CD8-positive, alpha-beta memory T cell (primary cell): ENCODE results near the gene MAST4. TPM values are rescaled to one million over a fixed set of nuclear protein-coding genes. Genes with fewer than 3 reads are reported as not detected.

Experiments
- CTCF ChIA-PET: fragments of 350-600 bp; sonication (Branson Sonifier 250); formaldehyde crosslinking; loops from one replicate; lab custom pipeline; 2021; ENCODE audit warnings: antibody characterized with exemption; lab: Charles Lee
- POLR2A ChIA-PET: fragments of 350-600 bp; sonication (Branson Sonifier 250); formaldehyde crosslinking; loops from one replicate; lab custom pipeline; 2021; ENCODE audit warnings: antibody characterized with exemption; lab: Charles Lee
- DNase-seq, 5 donors: peaks; one replicate each; pipeline versions ENCODE4 v3.0.0 to v3.0.0-alpha.2; 2020 to 2022; ENCODE audit warnings: mixed read lengths in 1 of 5
- H3K27ac ChIP-seq: one replicate; pipeline ENCODE4 v1.7.0; 2013; ENCODE audit warnings: low read depth, mild to moderate bottlenecking, low read length, moderate library complexity
- H3K27me3 ChIP-seq: 2 replicates; pipeline ENCODE4 v1.7.0; 2013; ENCODE audit warnings: low read length, mild to moderate bottlenecking; ENCODE audit not compliant: insufficient read depth, poor library complexity, severe bottlenecking
- H3K36me3 ChIP-seq: 2 replicates; pipeline ENCODE4 v1.7.0; 2013; ENCODE audit warnings: mild to moderate bottlenecking, low read length, moderate library complexity; ENCODE audit not compliant: insufficient read depth
- H3K4me1 ChIP-seq: 2 replicates; pipeline ENCODE4 v1.7.0; 2013; ENCODE audit warnings: mild to moderate bottlenecking, low read length, moderate library complexity; ENCODE audit not compliant: insufficient read depth
- H3K4me3 ChIP-seq: 2 replicates; pipeline ENCODE4 v1.7.0; 2013; ENCODE audit warnings: mild to moderate bottlenecking, low read length
- H3K9me3 ChIP-seq: 2 replicates; pipeline ENCODE4 v1.7.0; 2013; ENCODE audit warnings: mild to moderate bottlenecking, low read length
- H3K27ac Mint-ChIP-seq, 8 donors: one replicate each; pipeline ENCODE4 v1.8.0; 2020 to 2021; ENCODE audit warnings: mixed read lengths in 8 of 8, mild to moderate bottlenecking in 6 of 8, inconsistent platforms in 3 of 8, moderate library complexity in 3 of 8
- H3K27me3 Mint-ChIP-seq, 2 donors: one replicate each; pipeline ENCODE4 v1.8.0; 2020 to 2021; ENCODE audit warnings: mixed read lengths in 2 of 2, mild to moderate bottlenecking in 1 of 2, moderate library complexity in 1 of 2
- H3K36me3 Mint-ChIP-seq, 3 donors: one replicate each; pipeline ENCODE4 v1.8.0; 2020 to 2021; ENCODE audit warnings: mixed read lengths in 3 of 3, inconsistent platforms in 1 of 3, mild to moderate bottlenecking in 1 of 3
- H3K4me1 Mint-ChIP-seq, 3 donors: one replicate each; pipeline ENCODE4 v1.8.0; 2020 to 2021; ENCODE audit warnings: mixed read lengths in 3 of 3, inconsistent platforms in 1 of 3, mild to moderate bottlenecking in 1 of 3
- H3K4me3 Mint-ChIP-seq, 7 donors: one replicate each; pipeline ENCODE4 v1.8.0; 2020 to 2021; ENCODE audit warnings: mixed read lengths in 7 of 7, mild to moderate bottlenecking in 6 of 7, moderate library complexity in 4 of 7, inconsistent platforms in 2 of 7
- H3K9me3 Mint-ChIP-seq, 5 donors: one replicate each; pipeline ENCODE4 v1.8.0; 2020 to 2022; ENCODE audit warnings: mixed read lengths in 5 of 5, mild to moderate bottlenecking in 3 of 5, moderate library complexity in 2 of 5, inconsistent platforms in 1 of 5
- polyA plus RNA-seq: library from polyadenylated mRNA; unstranded; fragments of 300-500 nt; fragmentation: Illumina TruSeq; gene quantifications from one replicate; pipeline ENCODE4 v1.2.3, GENCODE V29; 2021
- total RNA-seq, 2 experiments: library from RNA; stranded (reverse); gene quantifications; one replicate each; pipeline ENCODE4 v1.2.3, GENCODE V29; 2021

MAST4 gene
- total and polyA plus RNA-seq, 3 experiments from 2014 or later, result 5.0 to 7.2 (median 6.5) TPM

- peaks cover 22 to 26% (median 26%) of the 10 kb centered on the region in 3 donors for H3K4me1 Mint-ChIP-seq
Measured at GRCh38 chr5:67000794-67001475, 404.7 kb downstream of the MAST4 start.

DNA sequence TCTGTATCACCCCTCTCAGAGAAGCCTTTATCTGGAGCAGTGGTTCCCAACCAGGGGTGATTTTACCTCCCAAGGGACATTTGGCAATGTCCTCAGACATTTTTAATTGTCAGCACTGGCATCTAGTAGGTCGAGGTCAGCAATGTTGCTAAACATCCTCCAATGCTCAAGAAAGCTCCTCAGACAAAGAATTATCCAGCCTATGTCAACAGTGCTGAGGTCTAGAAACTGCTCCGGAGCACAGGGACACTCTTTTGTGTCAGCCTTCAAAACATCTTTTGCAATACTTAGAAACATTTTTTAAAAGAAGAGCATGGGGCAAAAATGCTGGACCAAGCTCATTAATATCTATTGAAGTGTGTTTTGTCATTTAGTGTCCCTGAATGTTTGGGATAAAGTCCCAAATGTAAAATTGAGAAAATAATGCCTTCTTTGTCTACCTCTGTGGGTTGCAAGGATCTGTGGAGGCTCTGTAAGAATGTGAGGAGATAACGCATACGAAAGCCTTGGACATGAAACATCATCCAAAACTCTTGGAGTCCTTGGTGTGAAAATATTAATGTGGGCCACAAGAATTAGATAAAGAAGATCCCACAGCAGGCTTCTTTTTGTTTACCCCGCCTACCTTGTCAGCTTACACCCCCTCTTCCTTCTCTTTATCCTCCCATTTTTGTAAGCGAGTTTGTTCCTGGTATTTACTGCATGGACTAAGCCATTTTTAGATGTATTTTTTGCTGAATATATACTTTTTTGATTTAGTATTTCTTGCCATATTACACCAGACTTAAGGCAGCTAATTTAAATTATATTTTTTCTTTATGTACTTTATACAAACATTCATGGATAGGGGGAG lies 406.9 kb downstream of the MAST4 start:
- ChIA-PET POLR2A (no interaction called here), CTCF (interaction anchor here (0.9 to 2.8 kb wide), 2 partner anchors 14 to 16 kb away, joined by 3 to 15 read pairs; no protein-coding TSS in a partner anchor)
- H3K4me1 ChIP-seq, result peaks cover 18% of the 10 kb centered on the region
- no peaks in the 10 kb centered on the region for H3K27me3 ChIP-seq
- peak overlapping the region in 7 of 8 donors; percentile 22 to 92 (median 88) for H3K27ac Mint-ChIP-seq
- DNase-seq, result no peak
- peak overlapping the region; percentile 54 for H3K27ac ChIP-seq
- peaks cover 0 to 4% (median 0%) of the 10 kb centered on the region in 3 donors for H3K36me3 Mint-ChIP-seq
- H3K9me3 ChIP-seq, result no peaks in the 10 kb centered on the region
- peak overlapping the region; percentile 52 for H3K4me3 ChIP-seq
- H3K36me3 ChIP-seq, result no peaks in the 10 kb centered on the region
- peaks cover 0 to 3% of the 10 kb centered on the region in 2 donors for H3K27me3 Mint-ChIP-seq
- no peaks in the 10 kb centered on the region for H3K9me3 Mint-ChIP-seq
- peaks cover 38 to 47% (median 47%) of the 10 kb centered on the region in 3 donors for H3K4me1 Mint-ChIP-seq
- peak overlapping the region; percentile 84 to 96 (median 89) for H3K4me3 Mint-ChIP-seq

More at GRCh38 chr5:67000794-67001475, 404.7 kb downstream of the MAST4 start:
- peaks cover 0 to 7% of the 10 kb centered on the region in 2 donors for H3K27me3 Mint-ChIP-seq
- Histone ChIP-seq H3K27me3 (no peaks in the 10 kb centered on the region), H3K36me3 (no peaks in the 10 kb centered on the region), H3K4me1 (peaks cover 6% of the 10 kb centered on the region), H3K9me3 (no peaks in the 10 kb centered on the region), H3K27ac (no peak overlapping the region), H3K4me3 (no peak overlapping the region)
- DNase-seq, result no peak
- peak overlapping the region in 1 of 8 donors; percentile 66 for H3K27ac Mint-ChIP-seq
- ChIA-PET POLR2A (no interaction called here), CTCF (interaction anchor here (1.1 kb wide), 2 partner anchors 14 to 166 kb away, joined by 3 read pairs; no protein-coding TSS in a partner anchor)
- no peaks in the 10 kb centered on the region for H3K9me3 Mint-ChIP-seq
- no peak overlapping the region for H3K4me3 Mint-ChIP-seq
- peaks cover 0 to 4% (median 0%) of the 10 kb centered on the region in 3 donors for H3K36me3 Mint-ChIP-seq

DNA sequence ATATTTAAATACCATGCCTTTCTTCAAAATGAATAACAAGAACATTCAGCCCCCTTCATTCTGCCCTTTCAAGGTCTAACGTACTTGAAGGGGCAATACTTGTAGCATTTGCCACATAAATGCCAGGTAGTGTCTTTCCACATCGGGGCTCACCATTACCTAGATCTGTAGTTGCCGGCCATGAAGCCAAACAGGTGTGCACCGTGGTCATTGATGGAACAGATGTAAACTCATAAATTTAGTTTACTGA lies 407.4 kb downstream of the MAST4 start:
- peaks cover 0 to 4% (median 0%) of the 10 kb centered on the region in 3 donors for H3K36me3 Mint-ChIP-seq
- peaks cover 0 to 3% of the 10 kb centered on the region in 2 donors for H3K27me3 Mint-ChIP-seq
- Histone ChIP-seq H3K9me3 (no peaks in the 10 kb centered on the region), H3K4me3 (peak overlapping the region; percentile 52), H3K27ac (peak overlapping the region; percentile 54), H3K36me3 (no peaks in the 10 kb centered on the region), H3K27me3 (no peaks in the 10 kb centered on the region), H3K4me1 (peaks cover 18% of the 10 kb centered on the region)
- no peaks in the 10 kb centered on the region for H3K9me3 Mint-ChIP-seq
- peak overlapping the region; percentile 73 to 92 (median 88) for H3K27ac Mint-ChIP-seq
- ChIA-PET POLR2A (no interaction called here), CTCF (interaction anchor here (0.9 to 2.8 kb wide), 2 partner anchors 13 to 16 kb away, joined by 3 to 15 read pairs; no protein-coding TSS in a partner anchor)
- no peak for DNase-seq
- peak overlapping the region; percentile 84 to 96 (median 89) for H3K4me3 Mint-ChIP-seq
- peaks cover 41 to 52% (median 47%) of the 10 kb centered on the region in 3 donors for H3K4me1 Mint-ChIP-seq

DNA sequence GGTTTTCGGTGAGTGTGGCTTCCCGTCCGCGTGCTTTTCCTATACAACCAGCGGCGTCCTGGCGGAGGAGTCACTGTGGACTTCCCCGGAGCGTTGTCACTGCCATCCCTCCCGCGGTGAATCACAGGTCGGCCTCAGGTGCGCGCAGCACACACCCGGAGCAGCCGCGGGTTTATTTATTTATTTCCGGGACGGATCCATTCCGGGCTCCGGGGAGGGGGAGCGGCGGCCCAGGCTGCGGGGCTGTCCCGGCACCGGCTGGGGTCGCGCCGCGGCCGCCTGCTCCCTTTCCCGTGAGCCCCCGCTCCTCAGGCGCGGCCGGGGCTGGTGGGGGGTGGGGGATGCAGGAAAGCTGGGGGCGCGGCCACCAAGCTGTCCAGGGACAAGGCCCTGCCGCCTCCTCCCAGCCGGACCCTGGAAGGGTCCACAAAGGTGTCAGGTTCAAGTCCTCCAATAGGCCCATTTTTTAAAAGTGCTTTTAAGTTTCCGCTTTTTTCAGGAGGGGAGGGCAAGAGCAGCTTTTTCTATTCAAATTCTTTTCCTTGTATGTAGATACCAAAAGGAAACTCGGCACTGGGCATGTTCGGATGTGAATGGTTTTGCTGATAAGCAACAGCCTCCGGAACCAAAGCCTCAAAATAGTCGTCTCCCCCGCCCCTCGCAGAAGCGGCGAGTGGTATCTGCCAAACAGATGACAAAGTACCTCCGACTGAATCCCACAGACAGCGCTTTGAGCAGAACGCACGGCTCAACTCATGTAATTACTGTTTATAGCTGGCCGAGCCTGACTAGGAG lies 407.9 kb downstream of the MAST4 start:
- peak overlapping the region; percentile 87 to 96 (median 91) for H3K4me3 Mint-ChIP-seq
- peak; percentile 75 to 92 (median 85) for DNase-seq
- H3K4me1 Mint-ChIP-seq, result peaks cover 41 to 56% (median 52%) of the 10 kb centered on the region in 3 donors
- H3K9me3 Mint-ChIP-seq, result no peaks in the 10 kb centered on the region
- Histone ChIP-seq H3K9me3 (no peaks in the 10 kb centered on the region), H3K27ac (peak overlapping the region; percentile 54), H3K27me3 (no peaks in the 10 kb centered on the region), H3K4me3 (peak overlapping the region; percentile 52), H3K36me3 (no peaks in the 10 kb centered on the region), H3K4me1 (peaks cover 18% of the 10 kb centered on the region)
- peaks cover 0 to 3% of the 10 kb centered on the region in 2 donors for H3K27me3 Mint-ChIP-seq
- peaks cover 0 to 4% (median 1%) of the 10 kb centered on the region in 3 donors for H3K36me3 Mint-ChIP-seq
- ChIA-PET POLR2A (interaction anchor here (0.6 to 1.4 kb wide), 7 partner anchors 11 to 1708 kb away, joined by 3 to 5 read pairs (median 4); partner anchors contain the start of gene PIK3R1), CTCF (interaction anchor here (0.9 to 2.8 kb wide), 4 partner anchors 11 to 156 kb away, joined by 3 to 15 read pairs (median 4); no protein-coding TSS in a partner anchor)
- H3K27ac Mint-ChIP-seq, result peak overlapping the region; percentile 83 to 98 (median 96)

DNA sequence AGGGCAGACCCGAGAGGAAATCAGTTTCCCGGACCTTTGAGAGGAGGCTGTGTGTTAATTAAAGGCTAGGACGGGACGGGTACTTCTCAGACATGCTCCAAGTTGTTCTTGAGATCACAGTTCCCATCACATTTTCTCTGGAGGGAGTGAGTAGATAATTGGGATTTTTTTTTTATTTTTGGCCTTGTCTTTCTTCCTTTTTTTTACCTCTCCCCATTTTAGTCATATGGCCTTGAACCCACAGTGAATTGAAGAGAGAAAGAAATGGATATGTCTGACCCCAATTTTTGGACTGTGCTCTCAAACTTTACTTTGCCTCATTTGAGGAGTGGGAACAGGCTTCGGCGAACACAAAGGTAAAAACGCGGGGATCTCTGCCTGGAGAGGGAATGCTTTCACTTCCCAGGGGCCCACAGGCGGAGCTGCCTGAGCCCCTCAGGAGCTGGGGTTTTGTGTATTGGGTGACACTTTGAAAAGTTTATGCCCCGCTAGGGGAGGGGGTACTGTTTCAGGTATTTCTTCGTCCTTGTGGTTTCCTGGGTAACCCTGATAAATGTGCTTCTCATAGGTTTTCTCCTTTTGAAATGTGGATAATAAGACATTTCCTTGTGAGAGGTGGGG lies 408.6 kb downstream of the MAST4 start:
- peaks cover 44 to 60% (median 52%) of the 10 kb centered on the region in 3 donors for H3K4me1 Mint-ChIP-seq

GRCh38 chr5:67005737-67006499 lies 409.7 kb downstream of the MAST4 start:
- Histone ChIP-seq H3K27ac (no peak overlapping the region), H3K36me3 (no peaks in the 10 kb centered on the region), H3K27me3 (no peaks in the 10 kb centered on the region), H3K4me1 (peaks cover 18% of the 10 kb centered on the region), H3K4me3 (peak overlapping the region; percentile 52), H3K9me3 (no peaks in the 10 kb centered on the region)
- ChIA-PET CTCF (interaction anchor here (2.8 kb wide), 1 partner anchor 19 kb away, joined by 15 read pairs; no protein-coding TSS in a partner anchor), POLR2A (interaction anchor here (0.5 to 1.4 kb wide), 3 partner anchors 155 to 1078 kb away, joined by 3 to 4 read pairs (median 3); no protein-coding TSS in a partner anchor)
- DNase-seq, result peak in 1 of 5 donors; percentile 34
- Mint-ChIP-seq H3K4me1 (peaks cover 44 to 61% (median 52%) of the 10 kb centered on the region in 3 donors), H3K9me3 (no peaks in the 10 kb centered on the region), H3K27me3 (no peaks in the 10 kb centered on the region), H3K36me3 (peaks cover 0 to 4% (median 2%) of the 10 kb centered on the region in 3 donors), H3K4me3 (peak overlapping the region; percentile 87 to 96 (median 91)), H3K27ac (peak overlapping the region in 7 of 8 donors; percentile 33 to 97 (median 94))

More for the DNA sequence above, 408.6 kb downstream of the MAST4 start:
- H3K4me3 ChIP-seq, result peak overlapping the region; percentile 52
- Mint-ChIP-seq H3K27ac (peak overlapping the region; percentile 83 to 98 (median 96)), H3K36me3 (peaks cover 0 to 4% (median 2%) of the 10 kb centered on the region in 3 donors), H3K27me3 (peaks cover 0 to 3% of the 10 kb centered on the region in 2 donors), H3K9me3 (no peaks in the 10 kb centered on the region), H3K4me3 (peak overlapping the region; percentile 87 to 96 (median 91))
- peaks cover 18% of the 10 kb centered on the region for H3K4me1 ChIP-seq
- peak in 1 of 5 donors; percentile 11 for DNase-seq
- H3K36me3 ChIP-seq, result no peaks in the 10 kb centered on the region
- H3K27me3 ChIP-seq, result no peaks in the 10 kb centered on the region
- POLR2A ChIA-PET, result interaction anchor here (0.6 to 1.4 kb wide), 7 partner anchors 11 to 1707 kb away, joined by 3 to 5 read pairs (median 4); partner anchors contain the start of gene PIK3R1
- CTCF ChIA-PET, result interaction anchor here (0.9 to 2.8 kb wide), 3 partner anchors 10 to 155 kb away, joined by 3 to 15 read pairs (median 4); no protein-coding TSS in a partner anchor
- H3K9me3 ChIP-seq, result no peaks in the 10 kb centered on the region
- H3K27ac ChIP-seq, result peak overlapping the region; percentile 54
